GM10847 (cell line): Measurements from ENCODE around the gene PLCB2.

Experiments
- POLR2A ChIP-seq: IDR thresholded peaks from 2 replicates; pipeline ENCODE4 v1.6.1; 2011; ENCODE audit not compliant: insufficient read length; ENCODE audit errors: extremely low read depth

PLCB2 gene

GRCh38 chr15:40265875-40266274, 41.9 kb downstream of the PLCB2 start:
- no peak for TF ChIP-seq POLR2A

DNA sequence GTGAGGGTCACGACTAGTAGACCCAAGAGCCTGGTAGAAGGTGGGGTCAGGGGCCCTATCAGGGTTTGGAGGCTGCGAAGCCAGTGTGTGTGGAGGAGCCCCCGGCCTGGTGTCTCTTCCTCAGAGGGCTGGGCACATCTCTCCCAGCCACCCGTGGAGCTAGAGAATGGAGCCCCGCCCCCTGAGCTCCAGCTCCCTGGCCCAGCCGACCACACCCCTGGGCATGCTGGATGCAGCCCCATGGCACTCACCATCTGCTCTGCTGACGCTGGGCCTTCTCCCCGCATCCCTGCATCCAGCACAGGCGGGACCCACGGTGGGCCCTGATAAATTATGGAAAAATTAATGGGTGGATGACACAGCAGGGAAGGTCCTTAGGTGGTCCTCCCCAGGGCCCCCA, 42.4 kb downstream of the PLCB2 start:
- no peak for TF ChIP-seq POLR2A

GRCh38 chr15:40264321-40265153, 43.2 kb downstream of the PLCB2 start:
- no peak for TF ChIP-seq POLR2A

GRCh38 chr15:40263024-40263754, 44.5 kb downstream of the PLCB2 start:
- no peak for TF ChIP-seq POLR2A

DNA sequence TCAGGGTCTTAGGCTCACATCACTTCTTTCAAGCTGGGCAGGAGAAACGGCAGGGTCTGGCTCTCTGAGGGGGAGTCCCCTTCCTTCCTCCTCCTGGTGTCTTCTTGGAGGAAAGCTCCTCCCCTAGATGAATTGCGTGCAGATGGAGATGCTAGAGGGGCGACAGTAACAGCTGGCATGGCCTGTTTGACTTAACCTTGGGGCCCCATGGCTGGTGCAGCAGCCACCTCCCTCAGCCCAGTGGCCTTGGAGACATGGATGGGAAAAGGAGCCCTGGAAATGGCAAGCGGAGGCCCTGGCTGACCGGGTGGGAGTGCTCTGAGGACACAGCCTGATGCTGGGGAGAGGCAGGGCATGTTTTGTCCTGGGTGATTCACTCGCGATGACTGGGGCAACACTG, 48.7 kb downstream of the PLCB2 start:
- no peak for TF ChIP-seq POLR2A

GRCh38 chr15:40258544-40258943, 49.2 kb downstream of the PLCB2 start:
- no peak for TF ChIP-seq POLR2A

DNA sequence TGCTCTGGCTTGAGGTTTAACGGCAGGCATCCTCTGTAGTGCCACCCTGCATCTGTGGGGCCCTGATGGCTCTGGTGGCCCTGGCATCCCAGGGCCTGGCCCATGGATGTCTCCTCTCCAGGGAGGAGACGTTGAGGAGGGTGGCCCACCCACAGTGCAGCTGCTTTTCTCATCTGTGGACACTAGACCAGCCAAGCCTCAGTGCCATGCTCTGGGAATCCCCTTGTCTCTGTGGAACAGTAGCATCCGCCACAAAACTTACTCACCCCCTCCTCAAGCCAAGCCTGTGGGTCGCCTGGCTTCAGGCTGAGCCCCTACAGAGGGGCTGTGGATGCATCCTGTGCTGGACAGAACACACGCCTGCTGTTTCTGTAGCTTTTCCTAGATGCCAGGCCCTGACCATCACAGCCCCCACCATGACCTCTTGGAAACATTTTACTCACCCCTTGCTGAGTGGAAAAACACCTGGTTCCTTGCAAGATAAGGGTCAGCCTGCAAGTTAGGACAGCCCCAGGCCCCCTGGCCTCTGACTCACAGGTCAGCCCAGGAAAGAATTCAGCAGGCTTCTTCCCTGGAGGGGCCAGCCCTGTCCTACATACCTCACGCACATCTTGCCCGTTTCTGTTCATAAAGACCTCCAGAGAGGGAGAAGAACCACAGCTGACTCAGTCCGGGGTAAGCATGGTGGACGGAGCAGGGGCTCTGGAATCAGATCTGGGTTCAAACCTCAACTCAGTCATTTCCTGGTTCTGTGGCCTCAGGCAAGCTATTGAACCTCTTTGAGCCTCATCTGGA, 49.9 kb downstream of the PLCB2 start:
- no peak for TF ChIP-seq POLR2A

- TF ChIP-seq POLR2A = no peak
These were observed 51.0 kb downstream of the PLCB2 start for GRCh38 chr15:40256638-40257235.

- TF ChIP-seq POLR2A = no peak
These were observed 52.7 kb downstream of the PLCB2 start for GRCh38 chr15:40255033-40255432.

DNA sequence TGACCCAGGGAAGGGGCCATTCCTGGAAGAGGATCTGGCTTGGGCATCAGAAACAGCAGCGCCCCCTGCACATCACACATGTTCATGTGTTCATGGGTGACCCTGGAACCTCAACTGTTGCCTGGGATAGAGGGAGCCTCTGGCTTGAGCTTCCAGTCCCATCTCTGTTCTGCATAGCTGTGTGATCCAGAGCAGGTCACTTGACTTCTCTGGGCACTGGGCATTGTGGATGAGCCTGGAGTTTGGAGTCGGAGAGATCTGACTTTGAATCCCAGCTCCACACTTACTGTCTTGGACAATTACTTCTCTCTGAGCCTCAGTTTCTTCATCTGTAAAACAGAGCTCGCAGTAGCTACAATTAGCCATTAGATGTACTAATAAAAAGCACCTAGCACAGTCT, 53.3 kb downstream of the PLCB2 start:
- TF ChIP-seq POLR2A = no peak

- no peak for TF ChIP-seq POLR2A
These were observed 54.5 kb downstream of the PLCB2 start for GRCh38 chr15:40253167-40253790.

DNA sequence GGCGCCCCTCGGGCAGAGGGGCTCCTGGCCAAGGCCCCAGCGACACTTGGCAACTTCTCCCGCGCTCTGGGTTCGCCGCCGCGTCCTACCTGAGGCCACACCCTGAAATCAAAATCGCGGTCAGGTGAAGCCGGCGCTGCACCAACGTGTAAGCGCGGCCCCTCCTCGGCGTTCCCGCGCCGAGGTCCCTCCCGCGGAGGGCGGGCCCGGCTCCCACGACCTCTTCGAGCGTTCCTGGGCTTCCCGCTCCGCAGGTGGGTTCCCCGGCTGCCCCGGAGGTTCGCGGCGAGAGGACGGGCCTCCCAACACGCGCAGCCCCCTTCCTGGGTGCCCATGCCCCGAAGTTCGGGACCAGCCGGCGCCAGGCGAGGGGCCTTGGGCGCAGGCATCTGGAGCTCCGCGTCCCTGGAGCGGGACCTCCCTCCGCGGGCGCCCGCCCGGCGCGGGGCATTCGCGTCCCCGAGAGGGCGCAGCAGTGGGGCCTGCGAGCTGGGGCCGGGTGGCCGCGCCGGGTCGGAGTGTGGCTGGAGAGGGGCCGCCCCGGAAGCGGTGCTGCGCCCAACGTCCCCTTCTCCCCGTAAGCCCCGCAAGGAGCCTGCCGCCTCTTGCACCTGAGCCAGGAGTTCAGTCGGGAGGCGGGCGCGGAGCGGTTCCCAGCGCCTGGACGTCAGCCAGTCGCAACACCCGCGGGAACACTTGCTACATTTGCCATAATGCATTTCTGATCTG, 55.1 kb downstream of the PLCB2 start:
- TF ChIP-seq POLR2A = no peak

DNA sequence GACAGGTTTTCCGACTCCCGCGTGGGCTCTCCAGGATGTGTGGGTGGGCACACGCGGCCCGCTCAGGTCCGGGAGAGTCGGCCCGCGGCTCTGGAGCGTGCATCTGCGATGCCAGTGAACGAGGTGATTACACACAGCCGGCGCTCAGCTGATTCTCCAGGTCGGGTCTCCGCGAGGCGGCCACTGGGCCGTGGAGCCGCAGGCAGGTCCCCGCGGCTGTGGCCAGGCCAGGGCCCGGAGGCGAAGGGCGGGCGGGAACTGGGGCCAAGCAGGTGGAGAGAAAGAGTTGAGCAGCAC, 55.6 kb downstream of the PLCB2 start:
- no peak for TF ChIP-seq POLR2A

GRCh38 chr15:40251486-40252140, 56.1 kb downstream of the PLCB2 start:
- TF ChIP-seq POLR2A = no peak
